GM08714 (cell line): ENCODE data around the gene LEP.

Source experiments
- H3K4me3 ChIP-seq: fragments of 200-500 bp; sonication (Bioruptor generic); 2 replicates; pipeline ENCODE4 v1.5.1; 2014; ENCODE audit warnings: mild to moderate bottlenecking, low read length, inconsistent platforms
- ZNF274 ChIP-seq: IDR thresholded peaks from 2 replicates; pipeline ENCODE4 v1.6.1; 2012; ENCODE audit warnings: mild to moderate bottlenecking, low read depth, low read length

Gene LEP

DNA sequence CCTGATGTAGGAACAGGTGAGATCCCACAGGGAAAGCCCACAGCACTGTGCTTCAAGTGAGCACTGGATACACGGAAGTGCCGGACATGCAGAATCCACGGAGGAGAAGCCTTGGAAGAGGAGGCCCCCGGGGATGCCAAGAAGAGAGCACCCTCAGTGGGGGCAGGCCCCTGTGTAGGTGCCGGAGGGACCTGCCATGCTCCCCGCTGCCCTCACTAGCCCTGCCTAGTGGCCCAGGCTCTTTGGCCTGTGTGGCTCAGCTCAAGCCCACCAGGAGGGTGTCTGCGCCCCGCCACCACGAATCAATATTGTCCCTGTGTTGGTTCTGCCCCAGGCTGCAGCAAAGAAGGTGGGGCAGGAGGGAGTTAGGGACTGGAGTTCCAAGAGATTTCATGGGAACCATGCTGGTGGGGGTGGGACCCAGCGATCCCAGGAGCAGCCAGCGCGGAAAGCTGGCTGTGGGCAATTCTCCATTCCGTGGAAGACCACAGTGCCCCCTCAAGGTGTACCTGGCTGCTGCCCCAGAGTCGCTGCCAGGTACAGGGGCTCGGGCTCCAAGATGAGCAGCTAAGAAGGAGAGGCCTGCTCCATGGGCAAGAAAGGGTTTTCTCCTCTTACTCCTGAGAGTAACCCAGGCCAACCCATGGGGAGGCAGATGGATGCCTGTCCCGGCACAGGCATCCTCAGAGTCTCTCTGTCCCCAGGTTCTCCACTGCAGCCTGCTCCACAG lies 34.9 kb upstream of the LEP start:
- TF ChIP-seq ZNF274: no peak
- no peak overlapping the region for H3K4me3 ChIP-seq

DNA sequence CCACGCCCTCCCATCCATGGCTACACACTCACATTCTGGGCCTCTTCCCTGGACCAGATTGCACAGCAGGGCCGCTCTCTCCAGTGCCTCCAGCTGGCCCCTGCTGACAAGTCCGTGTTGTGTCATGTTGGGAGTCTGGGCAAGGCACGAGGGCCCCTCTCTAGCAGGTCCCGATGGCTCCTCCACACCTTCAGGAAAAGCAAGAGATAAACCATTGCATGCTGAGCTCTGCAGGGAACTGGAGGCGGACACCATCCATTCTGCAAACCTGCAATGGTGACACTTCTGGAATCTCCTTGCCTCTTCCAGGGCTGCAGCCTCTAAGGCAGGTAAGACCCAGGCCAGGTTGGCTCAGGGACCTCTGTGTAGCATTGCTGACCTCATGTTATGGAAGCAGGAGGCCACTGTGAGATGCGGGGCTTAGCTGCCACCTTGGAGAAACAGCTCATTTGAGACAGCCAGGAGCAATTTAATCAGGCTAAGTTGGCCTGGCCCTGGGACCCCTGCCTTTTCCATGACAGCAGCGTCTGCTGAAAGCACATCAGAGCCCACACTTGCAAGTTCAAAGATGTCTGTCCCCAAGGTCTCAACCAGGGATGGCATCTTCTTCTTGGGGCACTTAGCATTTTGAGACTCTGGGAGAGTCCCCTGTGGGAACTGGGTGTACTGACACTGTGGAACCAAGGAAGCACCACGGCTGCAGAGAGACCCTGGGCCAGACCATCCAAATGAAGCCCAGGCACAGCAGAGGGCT lies 34.2 kb upstream of the LEP start:
- H3K4me3 ChIP-seq: no peak overlapping the region
- TF ChIP-seq ZNF274: no peak

DNA sequence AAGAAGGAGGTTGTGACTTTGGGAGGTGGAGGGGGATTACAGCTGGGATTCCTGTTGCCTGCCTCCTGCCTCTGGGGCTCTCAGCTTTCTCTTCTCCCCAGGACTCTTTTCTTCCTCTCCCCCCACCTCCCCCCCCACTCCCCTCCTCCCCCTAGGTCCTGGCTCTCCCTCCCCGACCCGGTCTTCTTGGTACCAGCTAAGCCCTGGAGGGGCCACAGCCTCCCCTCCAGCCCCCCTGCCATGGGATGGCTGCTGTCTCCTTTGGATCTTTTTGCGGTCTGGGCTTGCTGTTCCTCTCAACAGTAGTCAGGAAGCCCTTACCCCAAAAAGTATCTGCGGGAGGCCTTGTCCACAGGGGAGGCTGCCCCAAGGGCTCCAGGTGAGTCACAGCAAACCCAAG lies 33.5 kb upstream of the LEP start:
- H3K4me3 ChIP-seq: no peak overlapping the region
- TF ChIP-seq ZNF274: no peak

DNA sequence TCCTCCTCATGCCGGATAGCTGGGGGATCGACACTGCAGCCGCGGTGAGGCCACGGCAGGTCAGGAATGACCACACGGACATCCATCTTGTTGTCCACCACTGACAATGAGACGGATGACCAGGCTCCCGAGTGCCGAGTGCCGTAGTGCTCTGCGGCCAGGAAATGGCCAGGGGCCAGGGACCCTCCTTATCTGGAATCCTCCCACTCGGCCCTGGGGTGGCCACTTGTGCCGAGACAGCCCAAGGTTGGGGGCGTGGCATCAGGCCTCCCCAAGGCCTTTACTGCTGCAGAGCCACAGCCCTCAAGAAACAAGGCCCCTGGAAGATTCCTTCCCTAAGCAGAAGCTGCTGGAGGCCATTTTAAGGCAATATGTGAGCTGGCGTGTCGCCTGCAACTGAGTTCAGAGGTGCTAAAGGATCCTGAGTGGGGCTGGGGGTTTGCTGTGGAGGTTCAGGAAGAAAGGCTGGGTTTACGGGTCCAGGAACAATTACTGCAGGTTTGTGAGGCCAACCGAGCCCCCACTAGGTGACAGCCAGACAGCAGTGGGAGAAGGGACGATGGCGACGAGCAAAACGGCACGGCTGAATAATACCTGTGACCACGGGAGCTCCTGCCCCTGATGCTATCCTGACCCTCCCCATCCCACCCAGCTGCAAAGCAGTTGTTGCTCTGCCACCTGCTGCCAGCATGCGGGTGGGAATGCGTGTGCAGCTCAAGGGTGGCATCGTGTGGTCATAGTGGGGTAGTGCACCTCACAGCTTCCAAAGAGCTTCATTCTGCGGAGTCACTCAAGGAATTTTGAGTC lies 31.6 kb upstream of the LEP start:
- TF ChIP-seq ZNF274: no peak
- H3K4me3 ChIP-seq: no peak overlapping the region

DNA sequence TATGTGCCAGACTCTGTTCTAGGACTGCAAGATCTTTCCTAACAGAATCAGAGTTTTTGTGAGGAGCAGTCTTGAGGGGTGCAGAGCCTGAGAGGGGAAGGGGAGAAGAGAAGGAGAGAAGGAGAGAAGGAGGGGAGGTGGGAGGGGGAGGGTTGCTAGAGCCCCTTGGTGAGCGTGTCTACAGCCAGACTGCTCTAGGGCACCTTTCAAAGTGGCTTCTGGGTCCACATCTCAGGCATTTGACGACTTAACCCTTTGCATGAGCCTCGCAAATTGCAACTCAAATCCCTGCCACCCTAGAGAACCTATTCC lies 31.1 kb upstream of the LEP start:
- H3K4me3 ChIP-seq: no peak overlapping the region
- no peak for TF ChIP-seq ZNF274

DNA sequence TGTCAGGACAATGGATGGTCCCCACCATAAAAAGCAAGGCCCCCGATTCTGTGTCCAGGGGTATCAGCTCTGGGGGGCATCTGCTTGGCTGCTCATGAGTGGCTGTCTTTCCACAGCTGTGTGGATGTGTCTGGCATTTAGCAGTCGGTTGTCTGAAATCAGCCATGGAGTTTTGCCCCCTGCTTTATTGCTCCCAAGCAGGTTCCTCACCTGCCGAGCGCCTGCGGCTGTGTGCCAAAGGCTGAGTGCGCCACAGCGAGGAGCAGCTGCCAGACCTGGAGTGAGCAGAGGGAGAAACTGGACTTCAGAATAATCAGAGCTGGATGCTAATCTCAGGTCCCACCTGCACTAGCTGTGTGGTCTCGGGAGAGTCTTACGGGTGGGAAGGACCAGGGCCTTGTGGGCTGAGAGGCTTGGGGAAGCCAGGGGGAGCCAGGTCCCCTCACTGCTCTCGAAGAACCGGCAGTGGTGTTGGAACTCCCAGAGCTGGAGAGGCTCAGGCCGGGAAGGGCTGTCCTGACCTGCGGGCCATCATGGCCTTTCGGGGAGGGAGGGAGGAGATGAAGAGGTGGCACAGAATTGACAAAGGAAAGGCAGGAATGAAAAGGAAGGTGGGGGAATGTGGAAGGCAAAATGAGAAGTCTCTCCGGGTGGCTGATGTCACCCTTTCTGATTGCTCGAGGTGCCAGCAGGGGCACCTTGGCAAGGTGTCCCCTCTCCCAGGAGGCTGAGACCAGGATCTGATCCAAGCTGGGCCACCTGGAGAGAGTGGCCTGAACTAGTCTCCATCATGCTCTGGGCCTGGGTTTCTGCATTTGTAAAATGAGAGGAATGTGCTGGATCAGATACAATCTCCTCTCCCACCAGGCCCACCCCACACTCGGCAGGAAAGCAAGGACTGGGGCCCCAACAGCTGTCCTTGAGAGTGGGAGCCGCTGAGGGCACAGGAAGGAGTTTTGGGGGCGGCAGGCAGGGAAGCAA lies 30.2 kb upstream of the LEP start:
- no peak overlapping the region for H3K4me3 ChIP-seq
- no peak for TF ChIP-seq ZNF274

DNA sequence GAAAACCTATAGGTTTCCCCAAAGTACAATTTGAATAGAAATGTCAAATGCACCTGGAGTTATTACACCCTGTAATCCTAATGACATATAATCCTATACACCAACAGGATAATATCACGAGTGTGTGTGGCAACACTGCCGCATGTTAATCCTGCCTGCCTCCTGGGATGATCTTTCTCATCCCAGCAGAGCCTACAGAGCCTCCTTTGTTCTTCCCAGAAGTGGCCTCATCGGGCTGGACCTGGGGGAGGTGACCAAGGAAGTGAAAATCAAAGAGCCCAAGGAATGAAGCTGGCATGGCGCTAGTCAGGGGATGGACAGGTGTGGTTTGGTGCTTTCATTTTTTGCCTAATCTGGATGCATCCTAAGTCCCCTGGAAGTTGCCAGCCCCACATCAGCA lies 29.5 kb upstream of the LEP start:
- no peak overlapping the region for H3K4me3 ChIP-seq
- TF ChIP-seq ZNF274: no peak

DNA sequence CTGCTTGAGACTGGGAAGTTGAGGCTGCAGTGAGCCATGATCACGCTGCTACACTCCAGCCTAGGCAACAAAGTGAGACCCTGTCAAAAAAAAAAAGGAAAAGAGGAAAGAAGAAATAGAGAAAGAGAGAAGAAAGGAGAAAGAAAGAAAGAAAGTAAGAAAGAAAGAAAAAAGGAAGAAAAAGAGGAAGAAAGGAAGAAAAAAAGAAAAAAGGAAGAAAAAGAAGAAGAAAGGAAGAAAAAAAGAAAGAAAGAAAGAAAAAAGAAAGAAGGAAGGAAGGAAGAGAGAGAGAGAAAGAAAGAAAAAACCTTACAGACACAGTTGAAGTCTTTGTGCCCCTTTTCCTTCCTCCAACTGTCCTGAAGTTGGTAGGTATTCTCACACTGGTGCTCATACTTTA lies 26.6 kb upstream of the LEP start:
- no peak overlapping the region for H3K4me3 ChIP-seq
- TF ChIP-seq ZNF274: no peak

DNA sequence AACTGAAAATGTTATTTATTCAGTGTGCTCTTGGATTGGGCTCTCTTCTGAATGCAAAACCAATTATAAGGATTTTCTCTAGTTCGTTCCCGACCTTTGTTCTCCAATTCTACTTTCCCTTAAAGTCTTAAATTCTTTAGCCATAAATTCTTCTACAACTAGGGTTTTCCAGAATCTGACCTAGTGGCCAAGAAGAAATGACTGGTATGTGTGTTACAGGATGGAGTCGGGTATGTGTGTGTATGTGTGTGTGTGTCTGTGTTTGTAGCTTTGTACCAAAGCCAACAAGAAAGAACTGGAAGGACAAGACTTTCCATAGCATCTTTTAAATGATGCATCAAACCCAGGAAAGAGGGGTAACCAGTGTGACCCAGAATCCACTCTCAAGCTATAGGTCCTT lies 25.8 kb upstream of the LEP start:
- H3K4me3 ChIP-seq: no peak overlapping the region
- TF ChIP-seq ZNF274: no peak

DNA sequence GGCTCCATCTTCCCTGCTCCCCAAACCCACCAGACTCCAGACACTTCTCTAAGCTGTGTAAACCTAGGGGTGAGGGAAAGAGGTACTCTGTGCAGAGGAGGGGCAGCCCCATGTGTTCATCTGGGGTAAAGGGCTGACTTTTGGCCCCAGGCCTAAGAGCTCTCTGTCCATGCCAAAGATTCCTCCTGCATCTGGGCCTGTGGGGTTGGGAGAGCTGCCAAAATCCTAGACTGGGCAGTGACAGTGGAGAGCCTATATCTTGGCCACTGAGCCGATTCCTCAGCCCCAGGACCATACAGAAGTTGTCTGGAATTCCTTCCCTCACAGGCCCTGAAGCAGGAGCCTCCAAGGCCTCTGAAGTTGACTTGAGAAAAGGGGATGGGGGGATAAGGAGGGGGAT lies 25.3 kb upstream of the LEP start:
- TF ChIP-seq ZNF274: no peak
- H3K4me3 ChIP-seq: no peak overlapping the region

DNA sequence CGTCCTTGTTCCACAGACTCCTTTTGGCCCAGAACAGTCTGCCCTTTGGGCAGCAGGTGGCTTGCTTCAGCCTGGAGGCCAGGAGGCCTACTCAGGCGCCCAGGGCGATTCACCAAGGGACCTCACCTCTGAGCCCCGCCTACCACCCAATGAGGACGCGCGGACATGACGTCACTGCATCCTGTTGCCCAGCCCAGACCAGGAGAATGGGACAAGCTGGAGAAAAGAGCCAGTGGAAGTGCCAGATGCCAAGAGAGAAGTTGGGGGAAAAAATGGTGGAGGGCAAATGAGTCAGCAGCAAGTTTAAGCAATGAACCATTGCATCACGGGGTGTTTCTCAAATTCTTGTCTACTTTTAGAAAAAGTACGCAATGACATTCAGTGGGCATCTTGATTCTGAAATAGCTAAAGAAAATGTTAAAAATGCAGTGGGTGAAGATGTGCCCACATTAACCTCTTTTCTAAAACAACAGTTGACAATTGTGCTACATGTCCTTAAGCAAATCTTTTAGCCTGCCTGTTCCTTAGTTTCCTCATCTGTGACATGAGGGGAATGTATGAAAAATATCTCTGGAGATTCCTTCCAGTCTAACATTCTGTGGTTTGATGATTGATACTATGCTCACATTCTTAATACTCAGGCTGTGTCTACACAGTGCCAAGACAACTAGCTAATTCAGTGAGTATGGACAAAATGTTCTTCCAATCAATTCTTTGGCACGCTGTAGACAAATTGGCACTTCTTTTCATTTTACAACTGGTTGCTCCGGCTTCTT lies 23.9 kb upstream of the LEP start:
- H3K4me3 ChIP-seq: no peak overlapping the region
- no peak for TF ChIP-seq ZNF274

DNA sequence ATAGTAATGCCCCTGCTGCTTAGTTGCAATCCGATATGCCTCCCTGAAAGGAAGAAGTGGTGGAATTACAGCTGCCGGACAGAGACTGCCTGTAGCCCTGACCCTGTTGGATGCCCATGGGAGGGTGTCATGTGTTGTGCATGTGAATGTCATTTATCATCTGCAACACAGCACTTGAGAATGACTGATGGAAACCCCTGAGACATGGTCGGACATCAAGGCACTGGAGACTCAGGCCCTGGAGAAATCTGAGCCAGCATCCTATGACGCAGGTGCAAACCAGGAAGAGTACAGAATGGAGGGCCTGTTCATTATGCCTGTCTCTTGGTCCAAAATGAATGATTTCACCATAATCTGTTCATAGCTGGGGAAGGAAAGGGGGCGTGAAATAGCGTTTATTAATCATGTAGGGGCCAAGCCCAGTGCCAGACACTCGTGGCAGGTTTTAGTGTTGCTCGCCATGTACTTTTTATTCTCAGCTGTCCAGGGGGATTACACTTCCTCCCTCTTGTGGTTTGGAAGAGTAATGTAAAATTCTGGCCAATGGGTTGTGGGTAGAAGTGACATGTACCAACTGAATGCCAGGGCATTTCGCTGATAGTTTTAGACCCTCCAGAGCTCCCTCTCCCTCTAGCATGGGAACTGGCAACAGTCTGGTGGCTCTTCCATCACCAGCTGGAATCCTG lies 23.0 kb upstream of the LEP start:
- H3K4me3 ChIP-seq: no peak overlapping the region
- no peak for TF ChIP-seq ZNF274

DNA sequence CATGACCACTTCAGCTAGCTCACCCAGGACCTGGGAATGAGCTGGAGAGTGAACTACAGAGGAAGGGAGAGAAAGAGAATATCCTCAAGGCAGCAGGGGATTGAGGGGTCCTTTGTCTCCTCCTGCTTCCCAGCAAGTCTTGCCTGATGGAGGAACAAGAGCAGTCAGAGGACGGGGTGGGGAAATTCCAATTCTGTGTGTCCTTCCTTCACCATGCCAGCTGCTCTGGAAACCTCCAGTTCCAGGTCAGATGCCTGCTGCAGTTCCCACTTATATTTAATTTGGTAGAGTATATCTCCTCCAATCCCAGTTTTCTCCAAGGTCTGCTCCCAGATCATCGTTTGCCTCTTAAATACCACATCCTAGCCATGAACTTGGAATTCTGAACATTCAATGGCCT lies 21.4 kb upstream of the LEP start:
- no peak overlapping the region for H3K4me3 ChIP-seq
- no peak for TF ChIP-seq ZNF274
